Measurements from ENCODE around the gene CYP27A1.

GRCh38 chr2:218839888-218840287 is 57.9 kb downstream of the CYP27A1 start:
- TF ChIP-seq CTCF (conservative IDR thresholded peaks at IDR 0.05; ENCODE audit: low read length) (no peak), EZH2phosphoT487 (IDR thresholded peaks at IDR 0.05; ENCODE audit: borderline replicate concordance, low read depth, low read length) (no peak)
